Testis (tissue), 3 donors: Measurements from ENCODE around the gene TRIM31. TPM values are rescaled to one million over a fixed set of nuclear protein-coding genes. Genes with fewer than 3 reads are reported as not detected.

Source experiments
- DNase-seq: peaks from one replicate; pipeline ENCODE4 v3.0.0-alpha.2; 2019
- H3K27ac ChIP-seq, 2 donors: fragments of 200-600 bp; sonication (generic); one replicate each; pipeline ENCODE4 v1.5.1; 2019
- H3K27me3 ChIP-seq: fragments of 200-600 bp; sonication (generic); one replicate; pipeline ENCODE4 v1.5.1; 2019
- H3K36me3 ChIP-seq: fragments of 200-600 bp; sonication (generic); one replicate; pipeline ENCODE4 v1.5.1; 2017; ENCODE audit warnings: low read depth; ENCODE audit errors: missing control alignments
- H3K4me1 ChIP-seq: fragments of 200-600 bp; sonication (generic); one replicate; pipeline ENCODE4 v1.5.1; 2019
- H3K4me3 ChIP-seq, 2 donors: fragments of 200-600 bp; sonication (generic); one replicate each; pipeline ENCODE4 v1.5.1; 2017 to 2019
- H3K9me3 ChIP-seq: fragments of 200-600 bp; sonication (generic); one replicate; pipeline ENCODE4 v1.5.1; 2017
- CTCF ChIP-seq, 3 experiments: fragments of 450-650 bp in 2 of 3; fragments of 200-600 bp in 1 of 3; sonication (generic) in 1 of 3; IDR thresholded peaks; one replicate each; pipeline ENCODE4 v1.5.1; 2016 to 2019; ENCODE audit warnings: antibody characterized with exemption in 3 of 3, mild to moderate bottlenecking in 2 of 3, moderate library complexity in 1 of 3
- POLR2A ChIP-seq: fragments of 450-650 bp; IDR thresholded peaks from one replicate; pipeline ENCODE4 v1.6.1; 2017; ENCODE audit warnings: antibody characterized with exemption, mild to moderate bottlenecking, moderate library complexity
- WGBS, 2 donors: methylation state at CpG; one replicate each; pipeline ENCODE4 v1.1.5; 2018; 5-methylcytosine and 5-hydroxymethylcytosine counted together
- intact Hi-C: fragments of 100-400 bp; cut with DNase I; formaldehyde crosslinking; loops from one replicate; pipeline ENCODE4 v1.15.1; 2023; ENCODE audit warnings: low total_unique reads
- polyA plus RNA-seq: library from polyadenylated mRNA; stranded (reverse); fragments of 350-450 nt; fragmentation: Illumina TruSeq; extraction: RNeasy Lipid Tissue Mini Kit (QIAGEN cat#74804); gene quantifications from one replicate; pipeline ENCODE4 v1.2.3, GENCODE V29; 2014; ENCODE audit warnings: low read depth, low replicate concordance; ENCODE audit not compliant: insufficient read depth
- total RNA-seq, 2 donors: library from RNA; depleted of rRNA; stranded (reverse); fragments of >200 nt; gene quantifications; one replicate each; pipeline ENCODE4 v1.2.3, GENCODE V29; 2016

Gene TRIM31
- total and polyA plus RNA-seq, 3 donors from 2014 or later: 0.50 to 6.4 (median 4.0) TPM

- H3K27me3 ChIP-seq: no peaks in the 10 kb centered on the region
- peaks cover 34% of the 10 kb centered on the region for H3K4me1 ChIP-seq
Measured at GRCh38 chr6:30071858-30072257, 41.0 kb downstream of the TRIM31 start.

GRCh38 chr6:30071081-30071818, 41.6 kb downstream of the TRIM31 start:
- DNase-seq: no peak
- Histone ChIP-seq H3K4me1 (peaks cover 28% of the 10 kb centered on the region), H3K36me3 (no peaks in the 10 kb centered on the region), H3K27ac (no peak overlapping the region), H3K27me3 (no peaks in the 10 kb centered on the region), H3K9me3 (no peaks in the 10 kb centered on the region), H3K4me3 (peak overlapping the region in 1 of 2 donors; percentile 32)
- intact Hi-C loops: no loop called here
- 16 to 36% methylated on average over 19 to 53 of the region's 68 CpGs for WGBS, 2 donors
- no peak for TF ChIP-seq CTCF (IDR thresholded peaks at IDR 0.05)
- TF ChIP-seq POLR2A: no peak

More at GRCh38 chr6:30071858-30072257, 41.0 kb downstream of the TRIM31 start:
- intact Hi-C loops: no loop called here
- Histone ChIP-seq H3K4me3 (no peak overlapping the region), H3K27ac (no peak overlapping the region), H3K9me3 (no peaks in the 10 kb centered on the region), H3K36me3 (no peaks in the 10 kb centered on the region)
- TF ChIP-seq CTCF (IDR thresholded peaks at IDR 0.05): no peak
- TF ChIP-seq POLR2A: no peak
- 33 to 52% methylated on average over 3 of the region's 3 CpGs for WGBS, 2 donors
- DNase-seq: no peak

- peak; percentile 92 for DNase-seq
- 9 to 10% methylated on average over 8 of the region's 8 CpGs for WGBS, 2 donors
- H3K36me3 ChIP-seq: no peaks in the 10 kb centered on the region
- H3K4me1 ChIP-seq: peaks cover 11% of the 10 kb centered on the region
- H3K27me3 ChIP-seq: no peaks in the 10 kb centered on the region
- peak overlapping the region; percentile 63 to 89 for H3K4me3 ChIP-seq
- intact Hi-C loops: no loop called here
- H3K27ac ChIP-seq: peak overlapping the region; percentile 86 to 92
- H3K9me3 ChIP-seq: no peaks in the 10 kb centered on the region
- no peak for TF ChIP-seq CTCF (IDR thresholded peaks at IDR 0.05)
- TF ChIP-seq POLR2A: no peak
Measured at GRCh38 chr6:30067460-30068139, 45.3 kb downstream of the TRIM31 start.

- peak; percentile 99 for DNase-seq
- WGBS, 2 donors: 0 to 1% methylated on average over 42 to 46 of the region's 46 CpGs
- Histone ChIP-seq H3K36me3 (no peaks in the 10 kb centered on the region), H3K4me3 (peak within 1 kb of the TSS; percentile 63 to 89), H3K4me1 (peaks cover 15% of the 10 kb centered on the region), H3K27ac (peak within 1 kb of the TSS; percentile 86 to 92), H3K27me3 (no peaks in the 10 kb centered on the region), H3K9me3 (no peaks in the 10 kb centered on the region)
- peak; percentile 75 for TF ChIP-seq POLR2A
- TF ChIP-seq CTCF (IDR thresholded peaks at IDR 0.05): no peak
- intact Hi-C loops: no loop called here
Measured at GRCh38 chr6:30066577-30067459, 46.1 kb downstream of the TRIM31 start, which contains the start of gene PPP1R11. Gene PPP1R11 (plus strand): TSS chr6:30067198. CDS start chr6:30067411, 213 bp downstream.
